Fibroblast of lung (primary cell): ENCODE measurements around the gene FSTL4.

Experiments used
- EZH2 ChIP-seq: IDR thresholded peaks from 2 replicates; pipeline ENCODE4 v1.5.1; 2012; ENCODE audit warnings: low read length, control low read depth, mild to moderate bottlenecking; ENCODE audit errors: missing control alignments
- TF ChIP-seq, protein P1 (sequence below), 2 donors: IDR thresholded peaks in 1 of 2; conservative IDR thresholded peaks in 1 of 2; 1 replicate in 1 of 2; 2 replicates in 1 of 2; pipeline ENCODE4 v1.5.1; 2011 to 2012; ENCODE audit warnings: low read length in 2 of 2, control low read depth in 1 of 2, inconsistent platforms in 1 of 2, low read depth in 1 of 2, mild to moderate bottlenecking in 1 of 2

- TF ChIP-seq, protein P1, sequence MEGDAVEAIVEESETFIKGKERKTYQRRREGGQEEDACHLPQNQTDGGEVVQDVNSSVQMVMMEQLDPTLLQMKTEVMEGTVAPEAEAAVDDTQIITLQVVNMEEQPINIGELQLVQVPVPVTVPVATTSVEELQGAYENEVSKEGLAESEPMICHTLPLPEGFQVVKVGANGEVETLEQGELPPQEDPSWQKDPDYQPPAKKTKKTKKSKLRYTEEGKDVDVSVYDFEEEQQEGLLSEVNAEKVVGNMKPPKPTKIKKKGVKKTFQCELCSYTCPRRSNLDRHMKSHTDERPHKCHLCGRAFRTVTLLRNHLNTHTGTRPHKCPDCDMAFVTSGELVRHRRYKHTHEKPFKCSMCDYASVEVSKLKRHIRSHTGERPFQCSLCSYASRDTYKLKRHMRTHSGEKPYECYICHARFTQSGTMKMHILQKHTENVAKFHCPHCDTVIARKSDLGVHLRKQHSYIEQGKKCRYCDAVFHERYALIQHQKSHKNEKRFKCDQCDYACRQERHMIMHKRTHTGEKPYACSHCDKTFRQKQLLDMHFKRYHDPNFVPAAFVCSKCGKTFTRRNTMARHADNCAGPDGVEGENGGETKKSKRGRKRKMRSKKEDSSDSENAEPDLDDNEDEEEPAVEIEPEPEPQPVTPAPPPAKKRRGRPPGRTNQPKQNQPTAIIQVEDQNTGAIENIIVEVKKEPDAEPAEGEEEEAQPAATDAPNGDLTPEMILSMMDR (conservative IDR thresholded peaks at IDR 0.05 in 1 of 2, IDR thresholded peaks at IDR 0.05 in 1 of 2; ENCODE audit: low read depth in 1 of 2, low read length in 2 of 2) = no peak
- TF ChIP-seq EZH2 = no peak
Measured at GRCh38 chr5:133637206-133637605, 24.9 kb upstream of the FSTL4 start.
